22Rv1 (cell line): ENCODE data around the gene MTERF4.

Source experiments
- ZFX ChIP-seq: fragments of 450-650 bp; IDR thresholded peaks from 2 replicates; pipeline ENCODE4 v1.6.1; 2017; ENCODE audit warnings: antibody characterized with exemption, borderline replicate concordance
- TF ChIP-seq, protein P1 (sequence below): fragments of 450-650 bp; IDR thresholded peaks from 2 replicates; pipeline ENCODE4 v1.5.1; 2017; ENCODE audit warnings: mild to moderate bottlenecking

DNA sequence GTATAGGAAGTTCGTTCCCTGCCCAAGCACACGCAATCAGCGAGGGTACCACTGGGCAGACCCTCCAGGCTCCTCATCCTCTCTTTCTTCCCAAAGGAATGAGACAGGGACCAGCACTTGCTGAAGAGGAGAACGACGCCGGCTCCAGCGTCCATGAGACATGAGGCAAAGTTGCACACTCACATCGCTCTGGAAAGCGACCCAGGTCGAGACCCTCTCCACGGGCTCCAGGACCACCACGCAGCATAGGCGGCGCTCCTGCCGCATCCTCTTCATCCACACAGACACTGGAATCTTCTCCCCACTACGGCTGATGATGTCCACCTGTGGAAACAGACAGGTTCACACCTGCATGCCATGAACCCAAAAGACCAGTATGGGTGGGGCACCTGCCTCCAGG lies 36.4 kb upstream of the MTERF4 start:
- TF ChIP-seq, protein P1, sequence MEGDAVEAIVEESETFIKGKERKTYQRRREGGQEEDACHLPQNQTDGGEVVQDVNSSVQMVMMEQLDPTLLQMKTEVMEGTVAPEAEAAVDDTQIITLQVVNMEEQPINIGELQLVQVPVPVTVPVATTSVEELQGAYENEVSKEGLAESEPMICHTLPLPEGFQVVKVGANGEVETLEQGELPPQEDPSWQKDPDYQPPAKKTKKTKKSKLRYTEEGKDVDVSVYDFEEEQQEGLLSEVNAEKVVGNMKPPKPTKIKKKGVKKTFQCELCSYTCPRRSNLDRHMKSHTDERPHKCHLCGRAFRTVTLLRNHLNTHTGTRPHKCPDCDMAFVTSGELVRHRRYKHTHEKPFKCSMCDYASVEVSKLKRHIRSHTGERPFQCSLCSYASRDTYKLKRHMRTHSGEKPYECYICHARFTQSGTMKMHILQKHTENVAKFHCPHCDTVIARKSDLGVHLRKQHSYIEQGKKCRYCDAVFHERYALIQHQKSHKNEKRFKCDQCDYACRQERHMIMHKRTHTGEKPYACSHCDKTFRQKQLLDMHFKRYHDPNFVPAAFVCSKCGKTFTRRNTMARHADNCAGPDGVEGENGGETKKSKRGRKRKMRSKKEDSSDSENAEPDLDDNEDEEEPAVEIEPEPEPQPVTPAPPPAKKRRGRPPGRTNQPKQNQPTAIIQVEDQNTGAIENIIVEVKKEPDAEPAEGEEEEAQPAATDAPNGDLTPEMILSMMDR, result no peak
- TF ChIP-seq ZFX, result no peak
